ENCODE data around the gene ASB18. TPM values are rescaled to one million over a fixed set of nuclear protein-coding genes. Genes with fewer than 3 reads are reported as not detected.
"Not testable (repeated sequence)": the region's sequence is repeated elsewhere in the genome, so short reads cannot be mapped to it uniquely, and the experiment has no call there.

ASB18 gene
- total RNA-seq, 1 experiment from 2014 or later: not detected

DNA sequence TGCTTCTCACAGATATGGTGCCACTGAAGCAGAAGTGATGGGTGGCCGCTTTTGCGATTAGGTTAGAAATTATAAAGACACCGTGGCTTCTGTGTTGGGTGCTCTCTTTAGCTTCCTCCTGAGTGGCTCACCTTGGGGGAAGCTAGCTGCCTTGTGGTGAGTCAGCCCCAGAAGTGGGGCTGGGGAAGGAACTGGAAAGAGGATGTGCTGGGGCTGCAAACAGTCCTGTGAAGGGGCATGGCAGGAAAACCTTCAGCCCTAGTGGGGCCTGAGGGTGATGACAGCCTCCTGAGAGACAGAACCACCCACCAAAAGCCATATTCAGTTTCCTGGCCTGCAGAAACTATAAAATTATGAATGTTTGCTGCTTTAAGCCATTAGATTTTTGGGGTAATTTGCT lies 8.9 kb upstream of the ASB18 start:
- TF ChIP-seq MXD4 (CRISPR knock-in tag; IDR thresholded peaks at IDR 0.05; ENCODE audit: borderline replicate concordance): no peak
- TF ChIP-seq TEAD4 (CRISPR knock-in tag; IDR thresholded peaks at IDR 0.05): no peak
- no peak for TF ChIP-seq NR3C1 (CRISPR knock-in tag; conservative IDR thresholded peaks at IDR 0.05; ENCODE audit: low read depth)
- no peak for TF ChIP-seq ZNF263 (CRISPR knock-in tag; IDR thresholded peaks at IDR 0.05; ENCODE audit: low read depth)
- TF ChIP-seq NFATC4 (CRISPR knock-in tag; IDR thresholded peaks at IDR 0.05): no peak
- TF ChIP-seq NFE2L1 (CRISPR knock-in tag; IDR thresholded peaks at IDR 0.05): no peak
- no peak for TF ChIP-seq ELF4 (CRISPR knock-in tag; IDR thresholded peaks at IDR 0.05; ENCODE audit: low read depth)
- no peak for TF ChIP-seq ETV6 (CRISPR knock-in tag; IDR thresholded peaks at IDR 0.05)
- TF ChIP-seq ZNF219 (CRISPR knock-in tag; IDR thresholded peaks at IDR 0.05; ENCODE audit: borderline replicate concordance): no peak
- no peak for TF ChIP-seq FOXJ3 (CRISPR knock-in tag; IDR thresholded peaks at IDR 0.05; ENCODE audit: borderline replicate concordance)
- TF ChIP-seq ZNF232 (CRISPR knock-in tag; IDR thresholded peaks at IDR 0.05): no peak
- ChIA-PET CTCF (no interaction called here), POLR2A (no interaction called here)
- no peak overlapping the region for H3K4me3 Mint-ChIP-seq
- DNase-seq (ENCODE audit: low spot score): no peak
- peaks cover 5% of the 10 kb centered on the region for H3K27me3 Mint-ChIP-seq (ENCODE audit: low read depth)
- no peak overlapping the region for H3K27ac Mint-ChIP-seq
- H3K9me3 Mint-ChIP-seq: peaks cover 62% of the 10 kb centered on the region
- ATAC-seq: no peak
- H3K4me1 Mint-ChIP-seq: no peaks in the 10 kb centered on the region
- H3K36me3 Mint-ChIP-seq: peaks cover 25% of the 10 kb centered on the region

DNA sequence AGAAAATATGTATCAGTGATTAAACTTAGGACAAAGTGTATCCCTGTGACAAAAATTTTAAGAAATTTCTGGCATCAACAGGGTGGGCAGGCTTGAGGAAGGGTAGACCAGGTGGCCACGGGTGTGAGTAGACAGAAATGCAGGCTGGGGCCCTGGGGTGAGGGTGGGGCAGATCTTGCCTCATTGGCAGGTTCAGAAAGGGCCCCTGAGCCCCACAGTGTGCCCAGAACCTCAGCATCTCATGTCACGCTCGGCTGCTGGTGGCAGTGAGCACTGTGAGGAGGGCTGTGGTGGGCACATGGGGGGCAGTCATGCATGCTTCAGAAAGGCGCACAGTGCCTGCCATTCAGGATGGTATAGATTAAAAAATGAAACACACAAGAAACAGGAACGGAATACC lies 7.6 kb upstream of the ASB18 start:
- Mint-ChIP-seq H3K4me1 (no peaks in the 10 kb centered on the region), H3K27me3 (ENCODE audit: low read depth) (peaks cover 5% of the 10 kb centered on the region), H3K9me3 (peaks cover 52% of the 10 kb centered on the region), H3K27ac (no peak overlapping the region), H3K36me3 (peaks cover 25% of the 10 kb centered on the region), H3K4me3 (no peak overlapping the region)
- ATAC-seq: no peak
- TF ChIP-seq, protein P1, sequence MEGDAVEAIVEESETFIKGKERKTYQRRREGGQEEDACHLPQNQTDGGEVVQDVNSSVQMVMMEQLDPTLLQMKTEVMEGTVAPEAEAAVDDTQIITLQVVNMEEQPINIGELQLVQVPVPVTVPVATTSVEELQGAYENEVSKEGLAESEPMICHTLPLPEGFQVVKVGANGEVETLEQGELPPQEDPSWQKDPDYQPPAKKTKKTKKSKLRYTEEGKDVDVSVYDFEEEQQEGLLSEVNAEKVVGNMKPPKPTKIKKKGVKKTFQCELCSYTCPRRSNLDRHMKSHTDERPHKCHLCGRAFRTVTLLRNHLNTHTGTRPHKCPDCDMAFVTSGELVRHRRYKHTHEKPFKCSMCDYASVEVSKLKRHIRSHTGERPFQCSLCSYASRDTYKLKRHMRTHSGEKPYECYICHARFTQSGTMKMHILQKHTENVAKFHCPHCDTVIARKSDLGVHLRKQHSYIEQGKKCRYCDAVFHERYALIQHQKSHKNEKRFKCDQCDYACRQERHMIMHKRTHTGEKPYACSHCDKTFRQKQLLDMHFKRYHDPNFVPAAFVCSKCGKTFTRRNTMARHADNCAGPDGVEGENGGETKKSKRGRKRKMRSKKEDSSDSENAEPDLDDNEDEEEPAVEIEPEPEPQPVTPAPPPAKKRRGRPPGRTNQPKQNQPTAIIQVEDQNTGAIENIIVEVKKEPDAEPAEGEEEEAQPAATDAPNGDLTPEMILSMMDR (IDR thresholded peaks at IDR 0.05): no peak
- TF ChIP-seq TEAD1 (CRISPR knock-in tag; IDR thresholded peaks at IDR 0.05) (no peak), MXD4 (CRISPR knock-in tag; IDR thresholded peaks at IDR 0.05; ENCODE audit: borderline replicate concordance) (no peak), ZNF232 (CRISPR knock-in tag; IDR thresholded peaks at IDR 0.05) (no peak)
- TF ChIP-seq, protein P2, sequence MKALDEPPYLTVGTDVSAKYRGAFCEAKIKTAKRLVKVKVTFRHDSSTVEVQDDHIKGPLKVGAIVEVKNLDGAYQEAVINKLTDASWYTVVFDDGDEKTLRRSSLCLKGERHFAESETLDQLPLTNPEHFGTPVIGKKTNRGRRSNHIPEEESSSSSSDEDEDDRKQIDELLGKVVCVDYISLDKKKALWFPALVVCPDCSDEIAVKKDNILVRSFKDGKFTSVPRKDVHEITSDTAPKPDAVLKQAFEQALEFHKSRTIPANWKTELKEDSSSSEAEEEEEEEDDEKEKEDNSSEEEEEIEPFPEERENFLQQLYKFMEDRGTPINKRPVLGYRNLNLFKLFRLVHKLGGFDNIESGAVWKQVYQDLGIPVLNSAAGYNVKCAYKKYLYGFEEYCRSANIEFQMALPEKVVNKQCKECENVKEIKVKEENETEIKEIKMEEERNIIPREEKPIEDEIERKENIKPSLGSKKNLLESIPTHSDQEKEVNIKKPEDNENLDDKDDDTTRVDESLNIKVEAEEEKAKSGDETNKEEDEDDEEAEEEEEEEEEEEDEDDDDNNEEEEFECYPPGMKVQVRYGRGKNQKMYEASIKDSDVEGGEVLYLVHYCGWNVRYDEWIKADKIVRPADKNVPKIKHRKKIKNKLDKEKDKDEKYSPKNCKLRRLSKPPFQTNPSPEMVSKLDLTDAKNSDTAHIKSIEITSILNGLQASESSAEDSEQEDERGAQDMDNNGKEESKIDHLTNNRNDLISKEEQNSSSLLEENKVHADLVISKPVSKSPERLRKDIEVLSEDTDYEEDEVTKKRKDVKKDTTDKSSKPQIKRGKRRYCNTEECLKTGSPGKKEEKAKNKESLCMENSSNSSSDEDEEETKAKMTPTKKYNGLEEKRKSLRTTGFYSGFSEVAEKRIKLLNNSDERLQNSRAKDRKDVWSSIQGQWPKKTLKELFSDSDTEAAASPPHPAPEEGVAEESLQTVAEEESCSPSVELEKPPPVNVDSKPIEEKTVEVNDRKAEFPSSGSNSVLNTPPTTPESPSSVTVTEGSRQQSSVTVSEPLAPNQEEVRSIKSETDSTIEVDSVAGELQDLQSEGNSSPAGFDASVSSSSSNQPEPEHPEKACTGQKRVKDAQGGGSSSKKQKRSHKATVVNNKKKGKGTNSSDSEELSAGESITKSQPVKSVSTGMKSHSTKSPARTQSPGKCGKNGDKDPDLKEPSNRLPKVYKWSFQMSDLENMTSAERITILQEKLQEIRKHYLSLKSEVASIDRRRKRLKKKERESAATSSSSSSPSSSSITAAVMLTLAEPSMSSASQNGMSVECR (CRISPR knock-in tag; IDR thresholded peaks at IDR 0.05; ENCODE audit: borderline replicate concordance): no peak
- TF ChIP-seq, protein P3, sequence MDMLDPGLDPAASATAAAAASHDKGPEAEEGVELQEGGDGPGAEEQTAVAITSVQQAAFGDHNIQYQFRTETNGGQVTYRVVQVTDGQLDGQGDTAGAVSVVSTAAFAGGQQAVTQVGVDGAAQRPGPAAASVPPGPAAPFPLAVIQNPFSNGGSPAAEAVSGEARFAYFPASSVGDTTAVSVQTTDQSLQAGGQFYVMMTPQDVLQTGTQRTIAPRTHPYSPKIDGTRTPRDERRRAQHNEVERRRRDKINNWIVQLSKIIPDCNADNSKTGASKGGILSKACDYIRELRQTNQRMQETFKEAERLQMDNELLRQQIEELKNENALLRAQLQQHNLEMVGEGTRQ (CRISPR knock-in tag; IDR thresholded peaks at IDR 0.05): no peak
- ChIA-PET POLR2A (no interaction called here), CTCF (no interaction called here)
- DNase-seq (ENCODE audit: low spot score): no peak

DNA sequence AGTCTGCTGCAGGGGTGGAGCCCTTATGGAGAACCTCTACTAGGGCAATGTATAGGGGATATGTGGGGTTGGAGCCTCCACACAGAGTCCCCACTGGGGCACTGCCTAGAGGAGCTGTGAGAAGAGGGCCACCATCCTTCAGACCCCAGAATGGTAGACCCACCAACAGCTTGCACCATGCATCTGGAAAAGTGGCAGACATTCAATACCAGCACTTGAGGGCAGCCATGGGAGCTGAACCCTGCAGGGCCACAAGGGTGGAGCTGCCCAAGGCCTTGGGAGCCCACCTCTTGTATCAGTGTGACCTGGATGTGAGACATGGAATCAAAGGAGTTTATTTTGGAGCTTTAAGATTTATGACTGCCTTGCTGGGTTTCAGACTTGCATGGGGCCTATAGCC lies 5.7 kb upstream of the ASB18 start:
- H3K27me3 Mint-ChIP-seq (ENCODE audit: low read depth); H3K4me1 Mint-ChIP-seq; POLR2A ChIA-PET; ATAC-seq; CTCF ChIA-PET; H3K27ac Mint-ChIP-seq; H3K4me3 Mint-ChIP-seq; DNase-seq (ENCODE audit: low spot score): not testable (repeated sequence)
- H3K9me3 Mint-ChIP-seq: peaks cover 44% of the 10 kb centered on the region
- H3K36me3 Mint-ChIP-seq: peaks cover 25% of the 10 kb centered on the region

Measured in WTC11 (cell line).